PC-3 (cell line): ENCODE measurements around the gene IRX6. TPM values are rescaled to one million over a fixed set of nuclear protein-coding genes. Genes with fewer than 3 reads are reported as not detected.

ENCODE experiments used
- ATAC-seq: fragments of 200-7000 bp; cut with Tn5 transposase; 2 replicates; pipeline ENCODE4 v1.9.1; 2020; ENCODE audit warnings: mild to moderate bottlenecking, moderate library complexity
- BruUV-seq: library from RNA; stranded (reverse); fragments of 400-500 nt; replicated peaks from 2 replicates; lab custom pipeline; 2021; lab: Mats Ljungman, UMichigan
- CTCF ChIA-PET: fragments of 300-600 bp; sonication (Branson Sonifier 250); formaldehyde crosslinking; loops from one replicate; lab custom pipeline; 2022; ENCODE audit warnings: antibody characterized with exemption; lab: Charles Lee
- POLR2A ChIA-PET: fragments of 300-600 bp; sonication (Branson Sonifier 250); formaldehyde crosslinking; loops from one replicate; lab custom pipeline; 2022; ENCODE audit warnings: antibody characterized with exemption; ENCODE audit not compliant: unreplicated experiment; lab: Charles Lee
- DNase-seq: peaks from one replicate; pipeline ENCODE4 v3.0.0-alpha.2; 2015
- H2AFZ ChIP-seq: fragments of 300-600 bp; sonication (generic); 2 replicates; pipeline ENCODE4 v1.6.0; 2016; ENCODE audit warnings: antibody characterized with exemption, low read length
- H3F3A ChIP-seq: fragments of 300-600 bp; sonication (generic); one replicate; pipeline ENCODE4 v1.6.0; 2017; ENCODE audit warnings: antibody characterized with exemption, low read length, control low read depth, mild to moderate bottlenecking; ENCODE audit not compliant: unreplicated experiment
- H3K27ac ChIP-seq: fragments of 300-600 bp; sonication (generic); 2 replicates; pipeline ENCODE4 v1.5.1; 2016; ENCODE audit warnings: mild to moderate bottlenecking, low read length
- H3K27me3 ChIP-seq: fragments of 300-600 bp; sonication (generic); 2 replicates; pipeline ENCODE4 v1.6.1; 2016; ENCODE audit warnings: low read length, mixed read lengths
- H3K36me3 ChIP-seq: fragments of 300-600 bp; sonication (generic); 2 replicates; pipeline ENCODE4 v1.6.1; 2016; ENCODE audit warnings: low read depth, mixed run types, low read length, mixed read lengths
- H3K4me1 ChIP-seq: fragments of 300-600 bp; sonication (generic); 2 replicates; pipeline ENCODE4 v1.5.1; 2016; ENCODE audit warnings: low read length; ENCODE audit not compliant: insufficient read depth
- H3K4me2 ChIP-seq: fragments of 300-600 bp; sonication (generic); 2 replicates; pipeline ENCODE4 v1.6.0; 2016; ENCODE audit warnings: low read length
- H3K4me3 ChIP-seq: fragments of 300-600 bp; sonication (generic); 2 replicates; pipeline ENCODE4 v1.5.1; 2016; ENCODE audit warnings: mild to moderate bottlenecking, low read length, mixed read lengths
- H3K79me2 ChIP-seq: fragments of 300-600 bp; sonication (generic); 2 replicates; pipeline ENCODE4 v1.6.1; 2017; ENCODE audit warnings: low read length, mixed read lengths
- H3K9ac ChIP-seq: fragments of 300-600 bp; sonication (generic); 2 replicates; pipeline ENCODE4 v1.6.0; 2016; ENCODE audit warnings: mild to moderate bottlenecking, low read length
- H3K9me2 ChIP-seq: fragments of 300-600 bp; sonication (generic); replicated peaks from 2 replicates; pipeline ENCODE4 v1.6.1; 2016; ENCODE audit warnings: mixed run types, low read length, mixed read lengths
- H3K9me3 ChIP-seq: fragments of 300-600 bp; sonication (generic); 2 replicates; pipeline ENCODE4 v1.6.1; 2016; ENCODE audit warnings: low read length, mixed read lengths
- H4K20me1 ChIP-seq: fragments of 300-600 bp; sonication (generic); 2 replicates; pipeline ENCODE4 v1.6.1; 2016; ENCODE audit warnings: low read length, mixed read lengths
- CTCF ChIP-seq: fragments of 300-600 bp; sonication (generic); conservative IDR thresholded peaks from 2 replicates; pipeline ENCODE4 v1.5.1; 2017; ENCODE audit warnings: antibody characterized with exemption, low read depth, mild to moderate bottlenecking, low read length
- EZH2 ChIP-seq: fragments of 300-600 bp; sonication (generic); IDR thresholded peaks from one replicate; pipeline ENCODE4 v1.6.1; 2017; ENCODE audit warnings: antibody characterized with exemption, mild to moderate bottlenecking, low read length; ENCODE audit not compliant: unreplicated experiment
- EZH2phosphoT487 ChIP-seq: fragments of 300-600 bp; sonication (generic); IDR thresholded peaks from 2 replicates; pipeline ENCODE4 v1.6.1; 2018; ENCODE audit warnings: mild to moderate bottlenecking, antibody characterized with exemption, low read length, borderline replicate concordance
- intact Hi-C: fragments of 100-400 bp; cut with micrococcal nuclease; formaldehyde crosslinking; loops from 2 replicates; pipeline ENCODE4 v1.9.0; 2023
- total RNA-seq: library from RNA; depleted of rRNA; stranded (reverse); fragments of >200 nt; gene quantifications from 2 replicates; pipeline ENCODE4 v1.2.3, GENCODE V29; 2014

IRX6 gene
- total RNA-seq, 1 experiment from 2014 or later: not detected

DNA sequence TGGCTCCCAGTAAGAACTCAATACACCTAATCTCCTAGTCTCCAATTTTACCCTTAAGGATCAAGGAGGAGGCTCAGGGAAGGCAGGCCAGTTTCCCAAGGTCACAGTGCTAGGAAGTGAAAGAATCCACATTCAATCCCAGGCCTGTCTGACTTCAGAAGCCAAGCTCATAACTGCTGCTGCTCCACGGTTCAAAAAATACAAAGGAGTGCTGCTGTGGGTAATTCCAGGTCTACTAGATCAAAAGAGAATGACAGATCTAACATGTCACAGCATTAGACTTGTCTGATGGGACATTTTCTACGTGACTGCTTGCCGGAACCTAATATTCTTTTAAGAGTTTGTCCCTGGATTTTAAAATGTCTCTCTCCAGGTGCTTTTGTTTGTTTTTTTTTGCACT, 48.8 kb upstream of the IRX6 start:
- H3K27ac ChIP-seq: no peak overlapping the region
- H3K4me3 ChIP-seq: no peak overlapping the region
- no TSS peak for BruUV-seq
- DNase-seq (no peak), ATAC-seq (no peak)
- ChIA-PET POLR2A (no interaction called here), CTCF (no interaction called here)
- TF ChIP-seq CTCF: no peak
- no peak for TF ChIP-seq EZH2
- TF ChIP-seq EZH2phosphoT487: no peak
- no peak overlapping the region for H3K9ac ChIP-seq
- H3K4me2 ChIP-seq: no peak overlapping the region
- no peaks in the 10 kb centered on the region for H3K4me1 ChIP-seq
- H3K79me2 ChIP-seq: no peaks in the 10 kb centered on the region
- no peaks in the 10 kb centered on the region for H4K20me1 ChIP-seq
- no peaks in the 10 kb centered on the region for H3K9me3 ChIP-seq
- intact Hi-C loops: no loop called here
- no peaks in the 10 kb centered on the region for H3F3A ChIP-seq
- no peaks in the 10 kb centered on the region for H3K27me3 ChIP-seq
- no peak overlapping the region for H2AFZ ChIP-seq
- no peaks in the 10 kb centered on the region for H3K9me2 ChIP-seq
- no peaks in the 10 kb centered on the region for H3K36me3 ChIP-seq

DNA sequence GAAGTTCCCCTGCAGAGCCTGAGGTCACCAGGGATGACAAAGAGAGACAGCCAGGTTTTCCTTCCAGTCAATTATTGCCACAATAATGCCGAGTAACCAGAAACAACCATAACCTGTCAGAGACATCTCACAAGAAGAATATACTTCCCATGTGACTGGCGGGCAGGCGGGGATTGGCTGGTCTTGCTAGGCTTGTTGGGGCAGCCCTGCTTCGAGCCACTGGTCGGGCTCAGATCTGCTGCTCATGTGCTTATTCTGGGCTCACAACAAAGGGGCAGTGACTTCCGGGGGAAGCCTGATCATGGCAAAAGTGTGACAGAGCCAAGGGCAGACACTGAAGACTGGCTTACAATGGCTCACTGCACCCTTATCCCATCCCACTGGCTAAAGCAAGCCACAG, 48.1 kb upstream of the IRX6 start:
- no peaks in the 10 kb centered on the region for H3K36me3 ChIP-seq
- H3K79me2 ChIP-seq: no peaks in the 10 kb centered on the region
- no peak for ATAC-seq
- TF ChIP-seq EZH2phosphoT487 (no peak), CTCF (no peak), EZH2 (no peak)
- H4K20me1 ChIP-seq: no peaks in the 10 kb centered on the region
- H3F3A ChIP-seq: no peaks in the 10 kb centered on the region
- BruUV-seq: no TSS peak
- H3K9me3 ChIP-seq: no peaks in the 10 kb centered on the region
- no peaks in the 10 kb centered on the region for H3K9me2 ChIP-seq
- H3K4me1 ChIP-seq: no peaks in the 10 kb centered on the region
- no peak overlapping the region for H3K4me3 ChIP-seq
- H3K27ac ChIP-seq: no peak overlapping the region
- H3K27me3 ChIP-seq: no peaks in the 10 kb centered on the region
- DNase-seq: no peak
- intact Hi-C loops: no loop called here
- H2AFZ ChIP-seq: no peak overlapping the region
- no peak overlapping the region for H3K9ac ChIP-seq
- ChIA-PET CTCF (no interaction called here), POLR2A (no interaction called here)
- H3K4me2 ChIP-seq: no peak overlapping the region

DNA sequence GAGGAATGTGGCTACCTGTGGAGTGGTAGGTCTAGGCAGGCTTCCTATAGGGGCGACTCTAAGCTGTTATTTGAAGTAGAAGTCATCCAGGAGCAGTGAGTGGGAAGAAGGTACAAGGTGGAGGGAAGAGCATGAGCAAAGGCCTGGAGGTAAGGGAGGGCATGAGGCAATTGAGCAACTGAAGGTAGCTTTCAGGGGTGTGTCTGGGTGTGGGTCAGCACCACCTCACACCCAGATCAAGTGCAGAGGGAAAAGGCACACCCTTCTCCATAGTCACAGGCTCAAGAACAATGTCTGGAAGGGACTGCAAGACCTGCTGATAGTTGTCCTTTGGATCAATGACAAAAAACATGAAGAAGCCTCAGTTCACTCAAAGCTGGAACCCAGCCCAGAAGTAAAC, 46.5 kb upstream of the IRX6 start:
- ChIA-PET CTCF (no interaction called here), POLR2A (no interaction called here)
- BruUV-seq: no TSS peak
- intact Hi-C loops: no loop called here
- Histone ChIP-seq H3K9me2 (no peaks in the 10 kb centered on the region), H3K27me3 (no peaks in the 10 kb centered on the region), H3K79me2 (no peaks in the 10 kb centered on the region), H3K4me2 (no peak overlapping the region), H3K9me3 (no peaks in the 10 kb centered on the region), H2AFZ (no peak overlapping the region), H3K36me3 (no peaks in the 10 kb centered on the region), H4K20me1 (no peaks in the 10 kb centered on the region), H3K27ac (no peak overlapping the region), H3K4me1 (no peaks in the 10 kb centered on the region), H3F3A (no peaks in the 10 kb centered on the region), H3K9ac (no peak overlapping the region), H3K4me3 (no peak overlapping the region)
- ATAC-seq (no peak), DNase-seq (no peak)
- TF ChIP-seq CTCF: no peak
- no peak for TF ChIP-seq EZH2
- no peak for TF ChIP-seq EZH2phosphoT487
